Measurements from ENCODE around the gene CCDC183. TPM values are rescaled to one million over a fixed set of nuclear protein-coding genes. Genes with fewer than 3 reads are reported as not detected.

Gene CCDC183
- 0.25 TPM in 1 of 2 replicates, not detected in the other for total RNA-seq

DNA sequence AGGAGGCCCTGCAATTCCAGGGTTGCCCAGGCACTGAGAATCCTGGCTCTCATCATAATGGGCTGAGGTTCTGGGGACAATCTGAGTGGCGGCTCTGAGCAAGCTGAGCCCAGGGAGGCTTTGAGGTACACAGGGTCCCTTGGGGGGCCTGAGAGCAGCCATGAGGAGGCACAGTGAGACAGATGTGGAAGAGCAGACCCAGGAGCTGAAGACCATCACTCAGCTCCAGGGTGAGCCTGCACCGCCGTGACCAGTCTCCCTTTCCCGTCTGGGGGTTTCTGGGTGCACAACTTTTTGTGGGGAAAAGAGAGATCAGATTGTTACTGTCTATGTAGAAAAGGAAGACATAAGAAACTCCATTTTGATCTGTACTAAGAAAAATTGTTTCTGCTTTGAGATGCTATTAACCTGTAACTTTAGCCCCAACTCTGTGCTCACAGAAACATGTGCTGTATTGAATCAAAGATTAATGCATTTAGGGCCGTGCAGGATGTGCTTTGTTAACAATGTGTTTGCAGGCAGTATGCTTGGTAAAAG lies at the start of gene CCDC183:
CCDC183 (plus strand) TSS at position 101 of the 537 bp plus-strand sequence; CDS start at position 161, 60 bp downstream.

DNA sequence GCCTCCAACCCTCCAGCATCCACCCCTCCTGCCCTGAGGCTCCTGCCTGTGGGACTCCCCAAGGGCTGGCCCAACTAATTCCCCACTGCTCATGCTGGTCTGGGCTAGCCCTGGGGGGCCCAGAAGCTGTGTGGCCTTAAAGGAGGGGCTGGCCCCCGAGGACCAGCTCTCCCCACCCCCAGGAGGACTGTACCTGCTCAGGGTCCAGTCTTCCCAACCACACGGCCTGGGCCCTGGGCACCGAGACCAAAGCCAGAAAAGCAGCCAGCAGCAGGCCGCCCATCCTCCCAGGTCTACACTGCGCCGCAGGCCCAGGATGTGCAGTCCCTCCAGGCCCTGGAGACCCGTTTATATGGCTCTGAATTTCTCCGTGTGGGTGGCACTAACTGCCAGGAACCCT lies 47.9 kb upstream of the CCDC183 start, which contains the start of gene LCN6:
LCN6 (minus strand) TSS at position 325 of the 400 bp plus-strand sequence; CDS start at position 283, 42 bp downstream.

GRCh38 chr9:136764301-136764891 lies 31.7 kb upstream of the CCDC183 start, which contains the start of gene LCN15:
Gene LCN15 (minus strand): TSS chr9:136764518. CDS start chr9:136764488, 30 bp downstream.

DNA sequence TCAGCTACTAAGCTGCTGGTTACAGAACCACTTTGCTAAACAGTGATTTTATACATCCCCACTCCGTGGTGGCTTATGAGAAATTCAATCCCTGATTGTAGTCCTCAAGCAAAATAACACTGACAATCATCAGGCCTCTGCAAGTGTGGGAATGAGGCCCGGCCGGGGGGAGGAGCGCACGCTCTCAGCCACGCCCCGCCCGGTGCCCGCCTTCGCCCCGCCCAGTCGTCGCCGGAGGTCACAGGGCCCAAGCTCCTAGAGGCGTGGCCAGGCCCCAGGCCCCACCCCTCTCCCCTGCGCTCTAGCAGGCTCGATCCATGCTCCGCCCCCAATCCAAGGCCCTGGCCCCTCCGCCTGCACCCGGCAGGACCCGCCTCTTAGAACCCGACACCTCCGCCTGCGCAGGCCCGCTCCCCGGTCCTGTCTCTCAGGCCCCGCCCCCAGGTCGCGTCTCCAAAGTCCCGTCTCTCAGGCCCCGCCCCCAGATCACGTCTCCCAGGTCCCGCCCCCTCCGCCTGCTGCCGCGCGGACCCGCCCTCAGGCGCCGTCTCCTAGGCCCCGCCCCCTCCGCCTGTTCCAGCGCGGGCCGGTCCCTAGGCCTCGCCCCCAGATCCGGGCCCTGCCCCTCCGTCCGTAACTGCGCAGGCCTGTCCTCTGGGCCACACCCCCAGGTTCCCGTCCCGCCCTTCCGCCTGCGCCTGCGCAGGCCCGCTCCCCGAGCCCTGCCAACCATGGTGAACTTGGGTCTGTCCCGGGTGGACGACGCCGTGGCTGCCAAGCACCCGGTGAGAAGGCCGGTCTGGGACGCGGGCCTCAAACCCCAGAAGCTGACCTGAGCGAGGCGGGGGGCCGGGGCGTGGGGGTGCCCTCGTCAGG lies 5.3 kb upstream of the CCDC183 start, which contains the start of gene TMEM141:
TMEM141 (plus strand) TSS at position 705 of the 876 bp plus-strand sequence; CDS start at position 732, 27 bp downstream.

DNA sequence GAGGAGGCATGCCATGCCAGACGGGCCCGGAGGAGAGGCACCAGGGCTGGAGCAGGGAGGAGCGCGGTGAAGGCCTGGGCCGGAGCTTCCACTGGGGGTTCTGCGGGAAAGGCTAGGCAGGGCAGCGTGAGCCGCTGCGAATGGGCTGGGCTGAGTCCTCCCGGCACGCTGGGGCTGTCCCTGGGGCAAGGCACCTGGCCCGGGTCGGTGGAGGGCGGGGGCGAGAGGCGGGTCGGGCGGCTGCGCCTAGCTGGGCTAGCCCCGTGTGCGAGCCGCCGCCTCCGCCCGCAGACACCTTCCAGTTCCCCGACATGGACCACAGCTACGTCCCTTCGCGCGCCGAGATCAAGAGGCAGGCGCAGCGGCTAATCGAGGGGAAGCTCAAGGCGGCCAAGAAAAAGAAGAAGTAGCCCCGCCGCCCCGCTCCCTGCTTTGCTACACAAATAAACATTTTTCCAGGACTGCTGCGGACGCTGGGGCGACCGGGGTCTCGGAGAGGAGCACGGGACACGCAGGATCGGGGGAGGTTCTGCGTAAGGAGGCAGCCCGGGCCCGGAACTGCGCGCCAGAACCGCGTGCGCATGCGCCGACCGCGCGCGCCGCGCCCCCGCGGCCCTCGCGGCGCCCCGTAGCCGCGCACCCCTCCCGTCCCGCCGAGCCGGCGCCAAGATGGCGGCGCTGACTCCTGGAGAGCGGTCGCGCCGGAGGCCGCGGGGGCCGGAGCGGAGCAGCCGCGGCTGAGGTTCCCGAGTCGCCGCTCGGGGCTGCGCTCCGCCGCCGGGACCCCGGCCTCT lies 11.3 kb downstream of the CCDC183 start, which contains the start of gene RABL6:
RABL6 (plus strand) TSS at position 668 of the 794 bp plus-strand sequence. CDS start 249 bp downstream, outside the sequence.

GRCh38 chr9:136842380-136842948 lies 46.3 kb downstream of the CCDC183 start, which contains the start of gene AJM1:
Gene AJM1 (plus strand): TSS chr9:136842478. CDS start chr9:136844415, 1,937 bp downstream.

GRCh38 chr9:136849038-136849959 lies 53.2 kb downstream of the CCDC183 start, which contains the start of gene PHPT1:
Gene PHPT1 (plus strand): TSS chr9:136849409. CDS start chr9:136849431, 22 bp downstream.

DNA sequence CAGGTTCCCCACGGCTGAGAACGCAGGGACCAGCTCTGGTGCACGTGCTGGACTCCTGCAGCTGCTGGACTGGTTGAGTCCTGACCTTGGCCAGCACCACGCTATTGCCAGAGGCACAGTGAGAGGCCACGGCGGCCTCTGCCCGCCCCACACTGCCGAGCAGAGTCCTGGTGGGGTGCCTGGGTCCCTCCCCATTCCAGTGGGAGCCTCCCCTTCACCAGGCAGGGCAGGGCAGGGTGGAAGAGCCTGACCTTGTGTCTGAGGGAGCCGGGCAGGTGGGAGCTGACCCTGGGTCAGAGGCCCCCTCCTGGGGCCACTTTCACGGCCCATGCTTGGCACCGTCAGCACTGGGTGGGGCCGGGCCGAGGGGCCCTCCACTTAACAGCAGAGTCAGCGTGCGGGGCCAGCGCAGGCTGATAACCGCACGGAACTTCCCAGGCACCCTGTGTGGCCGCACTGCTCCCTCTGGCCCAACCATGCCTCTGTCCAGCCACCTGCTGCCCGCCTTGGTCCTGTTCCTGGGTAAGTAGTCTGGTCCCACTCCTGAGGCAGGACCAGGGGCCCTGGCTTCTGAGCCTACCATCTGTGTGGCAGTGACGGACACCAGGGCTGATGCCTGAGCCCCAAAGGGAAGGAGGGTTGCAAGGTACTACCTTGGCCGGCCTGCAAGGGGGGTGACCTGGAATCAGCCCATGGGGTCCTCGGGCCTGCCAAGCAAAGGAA lies 56.0 kb downstream of the CCDC183 start, which contains the start of gene MAMDC4:
MAMDC4 (plus strand) TSS at position 406 of the 723 bp plus-strand sequence; CDS start at position 477, 71 bp downstream.

Other genes with a start within 250 kb of the CCDC183 start
- 20.4 and 27.0 TPM in 2 replicates for gene EGFL7, start 133.4 kb upstream of the CCDC183 start, total RNA-seq
- gene AGPAT2, start 108.9 kb upstream of the CCDC183 start, total RNA-seq: 59.6 and 67.2 TPM in 2 replicates
- 8.3 and 18.1 TPM in 2 replicates for gene DIPK1B, start 83.8 kb upstream of the CCDC183 start, total RNA-seq
- gene LCN10, start 53.4 kb upstream of the CCDC183 start, total RNA-seq: not detected in 2 replicates
- not detected in 2 replicates for gene LCN6, start 47.8 kb upstream of the CCDC183 start, total RNA-seq
- gene LCN8, start 38.1 kb upstream of the CCDC183 start, total RNA-seq: not detected in 2 replicates
- gene LCN15, start 31.8 kb upstream of the CCDC183 start, total RNA-seq: not detected in 2 replicates
- gene TMEM141, start 5.0 kb upstream of the CCDC183 start, total RNA-seq: 82.4 and 97.8 TPM in 2 replicates
- 117 and 144 TPM in 2 replicates for gene RABL6, start 11.6 kb downstream of the CCDC183 start, total RNA-seq
- 0.81 and 1.5 TPM in 2 replicates for gene AJM1, start 46.1 kb downstream of the CCDC183 start, total RNA-seq
- gene PHPT1, start 53.1 kb downstream of the CCDC183 start, total RNA-seq: 109 and 152 TPM in 2 replicates
- 1.8 and 3.2 TPM in 2 replicates for gene MAMDC4, start 56.0 kb downstream of the CCDC183 start, total RNA-seq
- gene EDF1, start 70.0 kb downstream of the CCDC183 start, total RNA-seq: 325 and 364 TPM in 2 replicates
- 10.9 and 22.7 TPM in 2 replicates for gene TRAF2, start 90.2 kb downstream of the CCDC183 start, total RNA-seq
- gene FBXW5, start 148.4 kb downstream of the CCDC183 start, total RNA-seq: 150 and 168 TPM in 2 replicates
- gene C8G, start 148.9 kb downstream of the CCDC183 start, total RNA-seq: not detected in 2 replicates
- 1.6 TPM in 1 of 2 replicates, not detected in the other for gene LCN12, start 155.9 kb downstream of the CCDC183 start, total RNA-seq
- gene PTGDS, start 181.2 kb downstream of the CCDC183 start, total RNA-seq: 4.2 and 463 TPM in 2 replicates
- gene LCNL1, start 186.7 kb downstream of the CCDC183 start, total RNA-seq: 2.5 TPM in 1 of 2 replicates, not detected in the other
- 49.2 and 65.2 TPM in 2 replicates for gene PAXX, start 196.1 kb downstream of the CCDC183 start, total RNA-seq
- gene CLIC3, start 200.2 kb downstream of the CCDC183 start, total RNA-seq: 16.5 and 47.4 TPM in 2 replicates
- 7.7 and 44.4 TPM in 2 replicates for gene ABCA2, start 231.9 kb downstream of the CCDC183 start, total RNA-seq
- not detected in 2 replicates for gene FUT7, start 235.8 kb downstream of the CCDC183 start, total RNA-seq
- 44.0 and 65.8 TPM in 2 replicates for gene NPDC1, start 249.8 kb downstream of the CCDC183 start, total RNA-seq